ENCODE measurements around the gene FOXN1.

FOXN1 gene

GRCh38 chr17:28495635-28496034, 10.5 kb upstream of the FOXN1 start:
- Mint-ChIP-seq H3K27ac (no peak overlapping the region), H3K27me3 (ENCODE audit: low read depth) (peaks cover 8% of the 10 kb centered on the region), H3K36me3 (ENCODE audit: low read depth) (no peaks in the 10 kb centered on the region), H3K4me3 (no peak overlapping the region), H3K9me3 (no peaks in the 10 kb centered on the region), H3K4me1 (peaks cover 3% of the 10 kb centered on the region)
- TF ChIP-seq CTCF (IDR thresholded peaks at IDR 0.05; ENCODE audit: unreplicated experiment in 3 of 3): no peak

- no peak for TF ChIP-seq CTCF (IDR thresholded peaks at IDR 0.05; ENCODE audit: unreplicated experiment in 3 of 3)
- Mint-ChIP-seq H3K9me3 (no peaks in the 10 kb centered on the region), H3K27me3 (ENCODE audit: low read depth) (peaks cover 8% of the 10 kb centered on the region), H3K36me3 (ENCODE audit: low read depth) (no peaks in the 10 kb centered on the region), H3K27ac (no peak overlapping the region), H3K4me3 (no peak overlapping the region), H3K4me1 (peaks cover 11% of the 10 kb centered on the region)
Measured at GRCh38 chr17:28497931-28498330, 8.2 kb upstream of the FOXN1 start.

GRCh38 chr17:28498652-28499363, 7.3 kb upstream of the FOXN1 start:
- H3K4me1 Mint-ChIP-seq: peaks cover 11% of the 10 kb centered on the region
- TF ChIP-seq CTCF (IDR thresholded peaks at IDR 0.05; ENCODE audit: unreplicated experiment in 3 of 3): no peak
- H3K27ac Mint-ChIP-seq: no peak overlapping the region
- H3K36me3 Mint-ChIP-seq (ENCODE audit: low read depth): no peaks in the 10 kb centered on the region
- no peak overlapping the region for H3K4me3 Mint-ChIP-seq
- H3K9me3 Mint-ChIP-seq: no peaks in the 10 kb centered on the region
- H3K27me3 Mint-ChIP-seq (ENCODE audit: low read depth): peaks cover 8% of the 10 kb centered on the region

- TF ChIP-seq CTCF (IDR thresholded peaks at IDR 0.05; ENCODE audit: unreplicated experiment in 3 of 3): no peak
- Mint-ChIP-seq H3K36me3 (ENCODE audit: low read depth) (no peaks in the 10 kb centered on the region), H3K9me3 (no peaks in the 10 kb centered on the region), H3K4me3 (no peak overlapping the region), H3K27me3 (ENCODE audit: low read depth) (peaks cover 8% of the 10 kb centered on the region), H3K27ac (no peak overlapping the region), H3K4me1 (peaks cover 11% of the 10 kb centered on the region)
Measured at GRCh38 chr17:28499364-28499664, 6.8 kb upstream of the FOXN1 start.

DNA sequence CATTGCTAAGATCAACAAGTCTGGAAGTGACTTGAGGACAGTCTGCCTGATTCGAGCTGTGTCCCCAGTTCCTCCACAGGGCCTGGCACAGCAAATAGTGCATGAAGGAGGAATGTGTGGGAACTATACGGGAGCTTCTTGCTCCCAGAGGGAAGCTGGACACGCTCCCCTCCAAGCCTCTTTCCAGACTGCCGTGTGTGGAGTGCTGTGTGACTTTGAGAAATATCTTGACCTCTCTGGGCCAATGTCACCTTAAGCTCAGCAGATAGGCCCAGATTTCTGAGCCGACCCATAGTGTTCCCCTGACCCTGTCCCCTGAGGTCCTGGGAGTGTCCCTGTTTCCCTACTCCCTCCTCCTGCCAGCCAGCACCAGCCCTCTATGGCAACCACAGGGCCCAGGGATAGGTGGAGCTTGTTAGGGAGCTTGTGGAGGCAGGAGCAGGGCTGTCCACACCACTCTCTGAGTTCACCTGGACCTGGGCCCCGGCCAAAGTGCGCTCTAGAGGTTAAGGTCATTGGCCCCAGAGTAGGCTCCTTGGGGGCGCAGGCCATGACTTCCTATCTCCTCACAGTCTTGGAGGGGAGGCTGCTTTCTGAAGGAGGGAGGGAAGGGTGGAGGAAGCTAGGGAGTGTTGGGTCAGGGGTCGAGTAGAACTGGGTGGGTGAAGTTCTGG, 6.3 kb upstream of the FOXN1 start:
- no peak overlapping the region for H3K27ac Mint-ChIP-seq
- H3K4me1 Mint-ChIP-seq: peaks cover 11% of the 10 kb centered on the region
- H3K27me3 Mint-ChIP-seq (ENCODE audit: low read depth): peaks cover 10% of the 10 kb centered on the region
- no peaks in the 10 kb centered on the region for H3K36me3 Mint-ChIP-seq (ENCODE audit: low read depth)
- H3K9me3 Mint-ChIP-seq: no peaks in the 10 kb centered on the region
- H3K4me3 Mint-ChIP-seq: no peak overlapping the region
- TF ChIP-seq CTCF (IDR thresholded peaks at IDR 0.05; ENCODE audit: unreplicated experiment in 3 of 3): no peak
